Transverse colon (tissue), 4 donors: ENCODE measurements around the gene TMA7B.

Source experiments
- CTCF ChIP-seq, 5 experiments: fragments of 200-600 bp in 3 of 5; fragments of 450-650 bp in 2 of 5; sonication (generic) in 3 of 5; IDR thresholded peaks; 1 replicate in 2 of 5; 2 replicates in 3 of 5; pipeline ENCODE4 v1.5.1; 2016 to 2017; ENCODE audit warnings: antibody characterized with exemption in 5 of 5, inconsistent platforms in 3 of 5, mild to moderate bottlenecking in 2 of 5, moderate library complexity in 1 of 5
- EP300 ChIP-seq: sonication (generic); formaldehyde crosslinking; IDR thresholded peaks from one replicate; pipeline ENCODE4 v1.6.1; 2017; ENCODE audit warnings: antibody characterized with exemption, low read depth
- POLR2A ChIP-seq: fragments of 450-650 bp; IDR thresholded peaks from one replicate; pipeline ENCODE4 v1.6.1; 2016; ENCODE audit warnings: antibody characterized with exemption, mild to moderate bottlenecking, moderate library complexity
- POLR2AphosphoS5 ChIP-seq, 3 donors: sonication (generic); formaldehyde crosslinking; IDR thresholded peaks; one replicate each; pipeline ENCODE4 v1.6.1; 2016; ENCODE audit warnings: antibody characterized with exemption in 3 of 3

- TF ChIP-seq POLR2A (no peak), EP300 (no peak), CTCF (IDR thresholded peaks at IDR 0.05) (no peak), POLR2AphosphoS5 (IDR thresholded peaks at IDR 0.05) (no peak)
These were observed 18.6 kb upstream of the TMA7B start for GRCh38 chr22:39941601-39942000.
